22Rv1 (cell line): ENCODE results near the gene UBE4B.

ENCODE experiments used
- ZFX ChIP-seq: fragments of 450-650 bp; IDR thresholded peaks from 2 replicates; pipeline ENCODE4 v1.6.1; 2017; ENCODE audit warnings: antibody characterized with exemption, borderline replicate concordance
- TF ChIP-seq, protein P1 (sequence below): fragments of 450-650 bp; IDR thresholded peaks from 2 replicates; pipeline ENCODE4 v1.5.1; 2017; ENCODE audit warnings: mild to moderate bottlenecking

DNA sequence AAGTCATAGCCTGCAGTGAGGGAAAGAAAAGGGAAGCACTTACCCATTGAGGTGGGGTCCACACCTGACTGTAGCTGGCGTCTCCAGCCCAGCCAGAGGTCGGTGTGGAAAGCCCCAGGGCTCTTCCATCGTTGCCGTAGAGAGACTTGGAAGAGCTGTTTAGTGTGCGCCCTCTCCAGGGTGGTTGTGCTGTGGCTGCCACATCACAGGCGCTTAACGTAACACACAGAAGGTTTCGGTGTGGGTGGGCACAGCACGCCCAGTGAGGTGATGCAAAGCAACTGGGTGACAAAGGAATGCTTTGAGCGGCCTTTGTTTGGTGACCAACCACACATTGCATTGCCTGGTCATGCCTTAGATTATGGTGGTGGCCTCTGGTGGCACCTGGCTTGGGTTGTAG lies 140.8 kb downstream of the UBE4B start:
- TF ChIP-seq, protein P1, sequence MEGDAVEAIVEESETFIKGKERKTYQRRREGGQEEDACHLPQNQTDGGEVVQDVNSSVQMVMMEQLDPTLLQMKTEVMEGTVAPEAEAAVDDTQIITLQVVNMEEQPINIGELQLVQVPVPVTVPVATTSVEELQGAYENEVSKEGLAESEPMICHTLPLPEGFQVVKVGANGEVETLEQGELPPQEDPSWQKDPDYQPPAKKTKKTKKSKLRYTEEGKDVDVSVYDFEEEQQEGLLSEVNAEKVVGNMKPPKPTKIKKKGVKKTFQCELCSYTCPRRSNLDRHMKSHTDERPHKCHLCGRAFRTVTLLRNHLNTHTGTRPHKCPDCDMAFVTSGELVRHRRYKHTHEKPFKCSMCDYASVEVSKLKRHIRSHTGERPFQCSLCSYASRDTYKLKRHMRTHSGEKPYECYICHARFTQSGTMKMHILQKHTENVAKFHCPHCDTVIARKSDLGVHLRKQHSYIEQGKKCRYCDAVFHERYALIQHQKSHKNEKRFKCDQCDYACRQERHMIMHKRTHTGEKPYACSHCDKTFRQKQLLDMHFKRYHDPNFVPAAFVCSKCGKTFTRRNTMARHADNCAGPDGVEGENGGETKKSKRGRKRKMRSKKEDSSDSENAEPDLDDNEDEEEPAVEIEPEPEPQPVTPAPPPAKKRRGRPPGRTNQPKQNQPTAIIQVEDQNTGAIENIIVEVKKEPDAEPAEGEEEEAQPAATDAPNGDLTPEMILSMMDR: no peak
- no peak for TF ChIP-seq ZFX
